ENCODE data around the gene ZFP92. TPM values are rescaled to one million over a fixed set of nuclear protein-coding genes. Genes with fewer than 3 reads are reported as not detected.
A peak's percentile ranks its signal among the peaks of the same experiment; 100 is the strongest.

Gene ZFP92
- total RNA-seq, 1 experiment from 2014 or later = 0.16 TPM

DNA sequence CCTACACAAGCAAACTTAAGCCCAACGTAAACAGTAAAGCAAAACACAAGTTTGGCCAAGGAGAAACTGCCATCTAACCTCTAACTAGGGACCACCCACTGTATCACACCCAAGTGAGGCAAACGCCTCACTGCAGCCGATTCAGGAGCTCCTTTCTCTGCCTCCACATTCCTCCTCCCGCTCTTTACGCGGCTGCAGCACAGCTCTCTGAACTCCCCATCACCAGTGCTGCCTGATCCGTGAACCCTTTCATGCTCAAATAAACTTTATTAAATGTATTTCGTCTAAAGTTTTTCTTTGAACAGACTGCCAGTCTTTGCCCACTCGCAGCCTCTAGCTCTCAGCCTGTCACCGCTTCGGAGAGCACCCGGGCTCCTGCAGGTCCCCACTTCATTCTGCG lies 16.7 kb upstream of the ZFP92 start:
- Mint-ChIP-seq H3K27me3 (ENCODE audit: insufficient read depth, unreplicated experiment) (no peaks in the 10 kb centered on the region), H3K9me3 (ENCODE audit: unreplicated experiment) (no peaks in the 10 kb centered on the region), H3K4me3 (ENCODE audit: unreplicated experiment) (no peak overlapping the region), H3K36me3 (ENCODE audit: insufficient read depth, unreplicated experiment) (no peaks in the 10 kb centered on the region), H3K4me1 (ENCODE audit: low read depth, unreplicated experiment) (peaks cover 14% of the 10 kb centered on the region), H3K27ac (ENCODE audit: unreplicated experiment) (peak overlapping the region; percentile 42)
- H3K27me3 ChIP-seq (replicated peaks; ENCODE audit: control insufficient read depth, insufficient read depth, low read length) = no peaks in the 10 kb centered on the region
- ChIA-PET CTCF (no interaction called here), POLR2A (no interaction called here)
- no peaks in the 10 kb centered on the region for H3K9me3 ChIP-seq
- BruUV-seq (replicated peaks) = no TSS peak
- TF ChIP-seq, protein P1, sequence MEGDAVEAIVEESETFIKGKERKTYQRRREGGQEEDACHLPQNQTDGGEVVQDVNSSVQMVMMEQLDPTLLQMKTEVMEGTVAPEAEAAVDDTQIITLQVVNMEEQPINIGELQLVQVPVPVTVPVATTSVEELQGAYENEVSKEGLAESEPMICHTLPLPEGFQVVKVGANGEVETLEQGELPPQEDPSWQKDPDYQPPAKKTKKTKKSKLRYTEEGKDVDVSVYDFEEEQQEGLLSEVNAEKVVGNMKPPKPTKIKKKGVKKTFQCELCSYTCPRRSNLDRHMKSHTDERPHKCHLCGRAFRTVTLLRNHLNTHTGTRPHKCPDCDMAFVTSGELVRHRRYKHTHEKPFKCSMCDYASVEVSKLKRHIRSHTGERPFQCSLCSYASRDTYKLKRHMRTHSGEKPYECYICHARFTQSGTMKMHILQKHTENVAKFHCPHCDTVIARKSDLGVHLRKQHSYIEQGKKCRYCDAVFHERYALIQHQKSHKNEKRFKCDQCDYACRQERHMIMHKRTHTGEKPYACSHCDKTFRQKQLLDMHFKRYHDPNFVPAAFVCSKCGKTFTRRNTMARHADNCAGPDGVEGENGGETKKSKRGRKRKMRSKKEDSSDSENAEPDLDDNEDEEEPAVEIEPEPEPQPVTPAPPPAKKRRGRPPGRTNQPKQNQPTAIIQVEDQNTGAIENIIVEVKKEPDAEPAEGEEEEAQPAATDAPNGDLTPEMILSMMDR (IDR thresholded peaks at IDR 0.05; ENCODE audit: insufficient read depth in 1 of 2, low read depth in 1 of 2, low read length in 1 of 2, severe bottlenecking in 1 of 2, unreplicated experiment in 1 of 2) = no peak
- intact Hi-C loops (cut with micrococcal nuclease; ENCODE audit: unreplicated experiment) = no loop called here
- H3K4me1 ChIP-seq = no peaks in the 10 kb centered on the region
- DNase-seq = no peak
- H3K36me3 ChIP-seq (ENCODE audit: control insufficient read depth, insufficient read depth, low read length) = no peaks in the 10 kb centered on the region
- H3K4me3 ChIP-seq (ENCODE audit: low read depth, low read length) = no peak overlapping the region

- no peaks in the 10 kb centered on the region for H3K27me3 Mint-ChIP-seq (ENCODE audit: insufficient read depth, unreplicated experiment)
- Histone ChIP-seq H3K4me1 (no peaks in the 10 kb centered on the region), H3K9me3 (no peaks in the 10 kb centered on the region), H3K27me3 (replicated peaks; ENCODE audit: control insufficient read depth, insufficient read depth, low read length) (no peaks in the 10 kb centered on the region), H3K36me3 (ENCODE audit: control insufficient read depth, insufficient read depth, low read length) (no peaks in the 10 kb centered on the region), H3K4me3 (ENCODE audit: low read depth, low read length) (no peak overlapping the region)
- CTCF ChIA-PET = no interaction called here
- no peak overlapping the region for H3K4me3 Mint-ChIP-seq (ENCODE audit: unreplicated experiment)
- intact Hi-C loops (cut with micrococcal nuclease; ENCODE audit: unreplicated experiment) = no loop called here
- POLR2A ChIA-PET = no interaction called here
- BruUV-seq (replicated peaks) = no TSS peak
- DNase-seq = no peak
- H3K4me1 Mint-ChIP-seq (ENCODE audit: low read depth, unreplicated experiment) = peaks cover 14% of the 10 kb centered on the region
- no peaks in the 10 kb centered on the region for H3K36me3 Mint-ChIP-seq (ENCODE audit: insufficient read depth, unreplicated experiment)
- TF ChIP-seq, protein P1 (IDR thresholded peaks at IDR 0.05; ENCODE audit: insufficient read depth in 1 of 2, low read depth in 1 of 2, low read length in 1 of 2, severe bottlenecking in 1 of 2, unreplicated experiment in 1 of 2) = no peak
- no peaks in the 10 kb centered on the region for H3K9me3 Mint-ChIP-seq (ENCODE audit: unreplicated experiment)
- H3K27ac Mint-ChIP-seq (ENCODE audit: unreplicated experiment) = no peak overlapping the region
These were observed 15.5 kb upstream of the ZFP92 start for GRCh38 chrX:153395613-153396319.

GRCh38 chrX:153396320-153397195 lies 14.7 kb upstream of the ZFP92 start:
- TF ChIP-seq, protein P1 (IDR thresholded peaks at IDR 0.05; ENCODE audit: insufficient read depth in 1 of 2, low read depth in 1 of 2, low read length in 1 of 2, severe bottlenecking in 1 of 2, unreplicated experiment in 1 of 2) = no peak
- Mint-ChIP-seq H3K27me3 (ENCODE audit: insufficient read depth, unreplicated experiment) (no peaks in the 10 kb centered on the region), H3K4me3 (ENCODE audit: unreplicated experiment) (no peak overlapping the region), H3K9me3 (ENCODE audit: unreplicated experiment) (no peaks in the 10 kb centered on the region), H3K36me3 (ENCODE audit: insufficient read depth, unreplicated experiment) (no peaks in the 10 kb centered on the region), H3K4me1 (ENCODE audit: low read depth, unreplicated experiment) (peaks cover 14% of the 10 kb centered on the region), H3K27ac (ENCODE audit: unreplicated experiment) (no peak overlapping the region)
- ChIA-PET CTCF (no interaction called here), POLR2A (no interaction called here)
- no peak for DNase-seq
- no TSS peak for BruUV-seq (replicated peaks)
- H3K4me1 ChIP-seq = no peaks in the 10 kb centered on the region
- no peaks in the 10 kb centered on the region for H3K9me3 ChIP-seq
- H3K27me3 ChIP-seq (replicated peaks; ENCODE audit: control insufficient read depth, insufficient read depth, low read length) = no peaks in the 10 kb centered on the region
- no peaks in the 10 kb centered on the region for H3K36me3 ChIP-seq (ENCODE audit: control insufficient read depth, insufficient read depth, low read length)
- intact Hi-C loops (cut with micrococcal nuclease; ENCODE audit: unreplicated experiment) = no loop called here
- no peak overlapping the region for H3K4me3 ChIP-seq (ENCODE audit: low read depth, low read length)

Data from Caco-2 (cell line).